PC-9 (cell line): ENCODE results near the gene FGF21. TPM values are rescaled to one million over a fixed set of nuclear protein-coding genes. Genes with fewer than 3 reads are reported as not detected.
A peak's percentile ranks its signal among the peaks of the same experiment; 100 is the strongest.

Source experiments
- BruUV-seq: library from RNA; stranded (reverse); fragments of 400-500 nt; replicated peaks from 2 replicates; lab custom pipeline; 2021; lab: Mats Ljungman, UMichigan
- CTCF ChIA-PET: fragments of 300-600 bp; sonication (Branson Sonifier 250); formaldehyde crosslinking; loops from one replicate; lab custom pipeline; 2022; ENCODE audit warnings: antibody characterized with exemption; lab: Charles Lee
- POLR2A ChIA-PET: fragments of 300-600 bp; sonication (Branson Sonifier 250); formaldehyde crosslinking; loops from one replicate; lab custom pipeline; 2022; ENCODE audit warnings: antibody characterized with exemption; ENCODE audit not compliant: unreplicated experiment; lab: Charles Lee
- DNase-seq, 2 experiments: peaks; one replicate each; pipeline versions ENCODE4 v3.0.0 to v3.0.0-alpha.2; 2015 to 2022; ENCODE audit warnings: mixed read lengths in 1 of 2
- H2AFZ ChIP-seq: fragments of 200-600 bp; sonication (generic); 2 replicates; pipeline ENCODE4 v1.8.1; 2017; ENCODE audit warnings: antibody characterized with exemption
- H3F3A ChIP-seq: fragments of 200-600 bp; sonication (generic); 2 replicates; pipeline ENCODE4 v1.8.1; 2017; ENCODE audit warnings: antibody characterized with exemption, mild to moderate bottlenecking, low read depth; ENCODE audit not compliant: insufficient read depth
- H3K27ac ChIP-seq: fragments of 200-600 bp; sonication (generic); 2 replicates; pipeline ENCODE4 v1.6.1; 2016; ENCODE audit warnings: mixed run types
- H3K27me3 ChIP-seq: fragments of 200-600 bp; sonication (generic); 2 replicates; pipeline ENCODE4 v1.6.1; 2016; ENCODE audit warnings: low read depth, mixed run types; ENCODE audit not compliant: insufficient read depth
- H3K36me3 ChIP-seq: fragments of 200-600 bp; sonication (generic); 2 replicates; pipeline ENCODE4 v1.6.1; 2016; ENCODE audit warnings: low read depth, mixed run types
- H3K4me1 ChIP-seq: fragments of 200-600 bp; sonication (generic); replicated peaks from 2 replicates; pipeline ENCODE4 v1.6.1; 2016; ENCODE audit warnings: mixed run types; ENCODE audit not compliant: insufficient read depth
- H3K4me2 ChIP-seq: fragments of 200-600 bp; sonication (generic); 2 replicates; pipeline ENCODE4 v1.6.1; 2017; ENCODE audit warnings: mixed run types
- H3K4me3 ChIP-seq: fragments of 200-600 bp; sonication (generic); 2 replicates; pipeline ENCODE4 v1.6.1; 2016; ENCODE audit warnings: mixed run types
- H3K79me2 ChIP-seq: fragments of 200-600 bp; sonication (generic); 2 replicates; pipeline ENCODE4 v1.6.1; 2017; ENCODE audit warnings: low read depth, mixed run types
- H3K9me2 ChIP-seq: fragments of 200-600 bp; sonication (generic); 2 replicates; pipeline ENCODE4 v1.8.1; 2017; ENCODE audit warnings: mild to moderate bottlenecking; ENCODE audit not compliant: insufficient read depth
- H3K9me3 ChIP-seq: fragments of 200-600 bp; sonication (generic); 2 replicates; pipeline ENCODE4 v1.8.1; 2016; ENCODE audit warnings: low read depth; ENCODE audit not compliant: insufficient read depth
- H4K20me1 ChIP-seq: fragments of 200-600 bp; sonication (generic); 2 replicates; pipeline ENCODE4 v1.8.1; 2017; ENCODE audit not compliant: insufficient read depth
- EZH2 ChIP-seq: fragments of 200-600 bp; sonication (generic); IDR thresholded peaks from 2 replicates; pipeline ENCODE4 v1.8.0; 2017; ENCODE audit warnings: antibody characterized with exemption, low read depth
- intact Hi-C: fragments of 100-400 bp; cut with micrococcal nuclease; formaldehyde crosslinking; loops from one replicate; pipeline ENCODE4 v1.10.0; 2022; ENCODE audit not compliant: unreplicated experiment
- total RNA-seq: library from RNA; stranded (reverse); gene quantifications from 2 replicates; pipeline ENCODE4 v1.2.3, GENCODE V29; 2021
- TF ChIP-seq, protein P1 (sequence below): fragments of 200-600 bp; sonication (generic); conservative IDR thresholded peaks from 2 replicates; pipeline ENCODE4 v1.6.1; 2017; ENCODE audit warnings: mixed run types, antibody characterized with exemption, mild to moderate bottlenecking, moderate library complexity

The FGF21 gene
- total RNA-seq, 1 experiment from 2014 or later, result 0.41 TPM

DNA sequence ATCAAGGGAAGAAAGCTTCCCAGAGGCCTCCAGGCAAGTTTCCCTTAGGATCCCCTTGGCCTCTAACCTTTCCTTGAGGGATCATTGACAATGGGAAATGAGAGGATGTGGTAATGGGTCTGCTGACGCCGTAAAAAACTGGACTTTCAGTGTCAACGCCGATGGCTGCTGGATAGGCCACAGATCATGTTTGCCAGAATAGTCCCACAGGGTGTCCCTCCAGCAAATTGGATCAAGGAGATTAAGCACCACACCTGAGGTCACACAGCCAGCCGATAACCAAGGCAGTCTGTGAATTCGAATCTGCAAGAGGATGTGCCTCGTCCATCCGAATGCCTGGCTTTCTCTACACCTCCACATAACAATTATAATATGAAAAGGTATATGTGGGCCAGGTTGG lies 37.9 kb downstream of the FGF21 start:
- TF ChIP-seq EZH2, result no peak
- TF ChIP-seq, protein P1, sequence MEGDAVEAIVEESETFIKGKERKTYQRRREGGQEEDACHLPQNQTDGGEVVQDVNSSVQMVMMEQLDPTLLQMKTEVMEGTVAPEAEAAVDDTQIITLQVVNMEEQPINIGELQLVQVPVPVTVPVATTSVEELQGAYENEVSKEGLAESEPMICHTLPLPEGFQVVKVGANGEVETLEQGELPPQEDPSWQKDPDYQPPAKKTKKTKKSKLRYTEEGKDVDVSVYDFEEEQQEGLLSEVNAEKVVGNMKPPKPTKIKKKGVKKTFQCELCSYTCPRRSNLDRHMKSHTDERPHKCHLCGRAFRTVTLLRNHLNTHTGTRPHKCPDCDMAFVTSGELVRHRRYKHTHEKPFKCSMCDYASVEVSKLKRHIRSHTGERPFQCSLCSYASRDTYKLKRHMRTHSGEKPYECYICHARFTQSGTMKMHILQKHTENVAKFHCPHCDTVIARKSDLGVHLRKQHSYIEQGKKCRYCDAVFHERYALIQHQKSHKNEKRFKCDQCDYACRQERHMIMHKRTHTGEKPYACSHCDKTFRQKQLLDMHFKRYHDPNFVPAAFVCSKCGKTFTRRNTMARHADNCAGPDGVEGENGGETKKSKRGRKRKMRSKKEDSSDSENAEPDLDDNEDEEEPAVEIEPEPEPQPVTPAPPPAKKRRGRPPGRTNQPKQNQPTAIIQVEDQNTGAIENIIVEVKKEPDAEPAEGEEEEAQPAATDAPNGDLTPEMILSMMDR, result no peak
- H3K9me2 ChIP-seq, result no peaks in the 10 kb centered on the region
- H2AFZ ChIP-seq, result no peak overlapping the region
- no peaks in the 10 kb centered on the region for H4K20me1 ChIP-seq
- ChIA-PET POLR2A (no interaction called here), CTCF (interaction anchor here (0.6 to 0.7 kb wide), 3 partner anchors 36 to 177 kb away, joined by 4 to 6 read pairs (median 5); no protein-coding TSS in a partner anchor)
- no peak for DNase-seq
- no peak overlapping the region for H3K4me3 ChIP-seq
- H3K9me3 ChIP-seq, result no peaks in the 10 kb centered on the region
- no peaks in the 10 kb centered on the region for H3K27me3 ChIP-seq
- intact Hi-C loops, result no loop called here
- peaks cover 11% of the 10 kb centered on the region; the same call in 1 of the 2 replicates for H3F3A ChIP-seq
- 0 out of 2 replicates have a peak, but pooled peaks cover 3% of the 10 kb centered on the region for H3K4me1 ChIP-seq
- no peaks in the 10 kb centered on the region for H3K36me3 ChIP-seq
- BruUV-seq, result no TSS peak
- H3K79me2 ChIP-seq, result no peaks in the 10 kb centered on the region
- H3K27ac ChIP-seq, result no peak overlapping the region
- no peak overlapping the region for H3K4me2 ChIP-seq

DNA sequence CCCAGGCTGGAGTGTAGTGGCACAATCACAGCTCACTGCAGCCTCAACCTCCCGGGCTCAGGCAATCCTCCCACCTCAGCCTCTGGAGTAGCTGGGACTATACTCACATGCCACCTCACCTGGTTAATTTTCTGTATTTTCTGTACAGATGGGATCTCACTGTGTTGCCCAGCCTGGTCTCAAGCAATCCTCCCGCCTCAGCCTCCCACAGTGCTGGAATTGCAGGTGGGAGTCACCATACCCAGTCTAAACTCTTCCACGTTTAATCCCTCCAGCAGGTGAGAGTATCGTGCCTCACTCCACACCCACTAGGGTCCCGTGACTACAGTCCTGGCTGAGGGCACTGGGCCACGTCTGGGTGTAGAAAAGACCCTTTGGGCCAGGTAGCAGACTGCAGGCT lies 39.0 kb downstream of the FGF21 start:
- Histone ChIP-seq H3K36me3 (no peaks in the 10 kb centered on the region), H3K4me2 (peak overlapping the region; percentile 78), H3K27me3 (no peaks in the 10 kb centered on the region), H3K4me1 (0 out of 2 replicates have a peak, but pooled peaks cover 3% of the 10 kb centered on the region), H3K79me2 (no peaks in the 10 kb centered on the region), H3F3A (peaks cover 8% of the 10 kb centered on the region; the same call in 1 of the 2 replicates), H2AFZ (no peak overlapping the region), H4K20me1 (no peaks in the 10 kb centered on the region), H3K4me3 (no peak overlapping the region), H3K27ac (no peak overlapping the region), H3K9me3 (no peaks in the 10 kb centered on the region), H3K9me2 (no peaks in the 10 kb centered on the region)
- intact Hi-C loops, result loop anchor here (2.0 kb wide), 1 partner anchor 147 kb away; the partner anchor contains the start of gene CA11
- no peak for TF ChIP-seq EZH2
- TF ChIP-seq, protein P1, result no peak
- DNase-seq, result no peak
- POLR2A ChIA-PET, result interaction anchor here (0.6 kb wide), 1 partner anchor 132 kb away, joined by 3 read pairs; no protein-coding TSS in a partner anchor
- CTCF ChIA-PET, result interaction anchor here (0.6 kb wide), 1 partner anchor 76 kb away, joined by 9 read pairs; no protein-coding TSS in a partner anchor
- no TSS peak for BruUV-seq

DNA sequence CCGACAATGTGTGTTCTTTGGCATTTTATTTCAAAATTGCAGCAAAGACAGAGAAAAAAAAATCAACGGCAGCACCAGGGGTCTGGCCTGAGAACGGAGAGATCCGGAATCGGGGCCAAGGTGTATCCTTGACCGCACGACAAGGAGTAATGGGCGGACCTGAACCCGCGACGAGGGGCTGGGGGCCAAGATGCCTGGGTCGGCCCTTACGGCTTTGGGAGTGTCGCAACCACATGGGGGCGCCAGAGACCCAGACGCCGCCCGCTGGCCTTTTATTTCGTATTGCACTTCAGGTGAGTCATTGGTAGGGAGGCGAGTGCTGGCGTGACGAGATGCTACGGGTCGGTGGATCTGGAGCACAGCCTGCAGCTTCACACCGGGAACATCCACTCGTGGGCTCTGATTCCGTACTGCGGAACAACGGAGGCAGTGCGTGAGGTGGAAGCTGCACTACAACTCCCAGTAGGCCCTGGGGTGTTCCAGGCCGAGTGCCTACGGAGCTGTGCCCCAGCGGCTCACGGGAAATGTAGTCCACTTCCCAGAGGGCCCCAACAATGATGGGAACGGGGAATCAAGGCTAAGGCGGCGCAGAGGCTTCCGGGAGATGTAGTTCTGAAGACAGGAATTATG lies 39.8 kb downstream of the FGF21 start:
- no peaks in the 10 kb centered on the region for H3K36me3 ChIP-seq
- ChIA-PET CTCF (interaction anchor here (0.5 to 1.4 kb wide), 13 partner anchors 11 to 736 kb away, joined by 3 to 12 read pairs (median 6); partner anchors contain the start of genes BCAT2, HSD17B14 and RUVBL2), POLR2A (interaction anchor here (0.6 to 0.9 kb wide), 2 partner anchors 42 to 43 kb away, joined by 3 to 5 read pairs; no protein-coding TSS in a partner anchor)
- peak overlapping the region; percentile 64 for H2AFZ ChIP-seq
- H3K9me2 ChIP-seq, result no peaks in the 10 kb centered on the region
- no TSS peak for BruUV-seq
- H4K20me1 ChIP-seq, result no peaks in the 10 kb centered on the region
- no peaks in the 10 kb centered on the region for H3K27me3 ChIP-seq
- peak overlapping the region; percentile 34 for H3K27ac ChIP-seq
- H3K4me2 ChIP-seq, result peak overlapping the region; percentile 78
- H3K4me1 ChIP-seq, result 0 out of 2 replicates have a peak, but pooled peaks cover 3% of the 10 kb centered on the region
- no peaks in the 10 kb centered on the region for H3K9me3 ChIP-seq
- H3K79me2 ChIP-seq, result no peaks in the 10 kb centered on the region
- H3F3A ChIP-seq, result peaks cover 8% of the 10 kb centered on the region; the same call in 1 of the 2 replicates
- peak overlapping the region; percentile 55 for H3K4me3 ChIP-seq
- intact Hi-C loops, result loop anchor here (1.0 to 5.0 kb wide), 4 partner anchors 40 to 197 kb away; partner anchors contain the start of genes CA11, GYS1 and RUVBL2
- no peak for TF ChIP-seq EZH2
- TF ChIP-seq, protein P1, result peak; percentile 100
- DNase-seq, result peak; percentile 87 to 88
